Right lobe of liver (tissue), 4 donors: ENCODE data around the gene FRMD3.

Source experiments
- CTCF ChIP-seq, 4 donors: fragments of 200-600 bp in 3 of 4; fragments of 450-650 bp in 1 of 4; IDR thresholded peaks; one replicate each; pipeline versions ENCODE4 v1.5.1 to v1.8.0; 2016 to 2022; ENCODE audit warnings: antibody characterized with exemption in 4 of 4, mild to moderate bottlenecking in 2 of 4
- POLR2A ChIP-seq: fragments of 450-650 bp; IDR thresholded peaks from one replicate; pipeline ENCODE4 v1.6.1; 2017; ENCODE audit warnings: antibody characterized with exemption, mild to moderate bottlenecking
- donor health status: DM: no; HTN: no; CAD: no.
- donor health status: DM: no; HTN: no; CAD: no.
- donor health status: DM: no; HTN: yes; CAD: no.

GRCh38 chr9:83501565-83501964, 36.6 kb downstream of the FRMD3 start:
- TF ChIP-seq CTCF (IDR thresholded peaks at IDR 0.05) (no peak), POLR2A (no peak)
